HepG2 (cell line): Measurements from ENCODE around the gene GMNN. TPM values are rescaled to one million over a fixed set of nuclear protein-coding genes. Genes with fewer than 3 reads are reported as not detected.

ENCODE experiments used
- CREM ChIP-seq, 2 experiments: sonication (generic) in 1 of 2; formaldehyde crosslinking in 1 of 2; IDR thresholded peaks; 2 replicates each; pipeline versions ENCODE4 v1.4.0 to v1.6.1; 2016 to 2020; ENCODE audit warnings: antibody characterized with exemption in 1 of 2, mild to moderate bottlenecking in 1 of 2, missing genetic modification reagents in 1 of 2
- FOXP1 ChIP-seq, 2 experiments: fragments of 450-650 bp in 1 of 2; IDR thresholded peaks; 2 replicates each; pipeline ENCODE4 v1.6.1; 2017 to 2018; ENCODE audit warnings: antibody characterized with exemption in 1 of 2
- GLMP ChIP-seq: sonication (generic); formaldehyde crosslinking; IDR thresholded peaks from 2 replicates; pipeline ENCODE4 v1.9.0; 2021; ENCODE audit warnings: missing genetic modification reagents, mild to moderate bottlenecking, borderline replicate concordance
- HIVEP1 ChIP-seq: sonication (generic); formaldehyde crosslinking; IDR thresholded peaks from 2 replicates; pipeline ENCODE4 v1.4.0; 2020; ENCODE audit warnings: mild to moderate bottlenecking, missing genetic modification reagents
- IKZF5 ChIP-seq: IDR thresholded peaks from 2 replicates; pipeline ENCODE4 v1.6.1; 2018; ENCODE audit warnings: missing genetic modification reagents, mild to moderate bottlenecking, missing compliant biosample characterization
- MED13 ChIP-seq: sonication (generic); formaldehyde crosslinking; IDR thresholded peaks from 2 replicates; pipeline ENCODE4 v1.5.0; 2020; ENCODE audit warnings: missing genetic modification reagents
- PAF1 ChIP-seq: IDR thresholded peaks from 2 replicates; pipeline ENCODE4 v1.6.1; 2016; ENCODE audit warnings: missing genetic modification reagents, missing compliant biosample characterization
- PRDM15 ChIP-seq: sonication (generic); formaldehyde crosslinking; IDR thresholded peaks from 2 replicates; pipeline ENCODE4 v1.4.0; 2020; ENCODE audit warnings: missing genetic modification reagents
- RFX1 ChIP-seq: fragments of 450-650 bp; IDR thresholded peaks from 2 replicates; pipeline ENCODE4 v1.6.1; 2017
- RXRA ChIP-seq: sonication (generic); formaldehyde crosslinking; IDR thresholded peaks from 2 replicates; pipeline ENCODE4 v1.5.1; 2020; ENCODE audit warnings: missing genetic modification reagents
- SAP130 ChIP-seq: IDR thresholded peaks from 2 replicates; pipeline ENCODE4 v1.6.1; 2016; ENCODE audit warnings: low read depth
- SMAD1 ChIP-seq: sonication (generic); formaldehyde crosslinking; IDR thresholded peaks from 2 replicates; pipeline ENCODE4 v1.4.0; 2020; ENCODE audit warnings: missing genetic modification reagents, low read depth, mild to moderate bottlenecking, borderline replicate concordance
- SRY ChIP-seq: sonication (generic); formaldehyde crosslinking; IDR thresholded peaks from 2 replicates; pipeline ENCODE4 v1.8.0; 2022; ENCODE audit warnings: mild to moderate bottlenecking, missing genetic modification reagents
- TBL1XR1 ChIP-seq: fragments of 150-350 bp; IDR thresholded peaks from 2 replicates; pipeline ENCODE4 v1.6.1; 2014; ENCODE audit warnings: borderline replicate concordance, low read length; ENCODE audit not compliant: partially characterized antibody
- TERF1 ChIP-seq: sonication (generic); formaldehyde crosslinking; IDR thresholded peaks from 2 replicates; pipeline ENCODE4 v1.8.0; 2022; ENCODE audit warnings: mild to moderate bottlenecking, missing genetic modification reagents, moderate library complexity
- ZFP36 ChIP-seq: fragments of 150-350 bp; IDR thresholded peaks from 2 replicates; pipeline ENCODE4 v1.6.1; 2018; ENCODE audit warnings: borderline replicate concordance, low read length, low read depth; ENCODE audit not compliant: partially characterized antibody
- ZFP36L2 ChIP-seq: sonication (generic); formaldehyde crosslinking; IDR thresholded peaks from 2 replicates; pipeline ENCODE4 v1.4.0; 2020; ENCODE audit warnings: missing genetic modification reagents
- ZNF274 ChIP-seq: sonication (generic); formaldehyde crosslinking; IDR thresholded peaks from 2 replicates; pipeline ENCODE4 v1.5.1; 2020; ENCODE audit warnings: mild to moderate bottlenecking, missing genetic modification reagents
- ZNF333 ChIP-seq: sonication (generic); formaldehyde crosslinking; IDR thresholded peaks from 2 replicates; pipeline ENCODE4 v1.4.0; 2020; ENCODE audit warnings: mild to moderate bottlenecking, missing genetic modification reagents, borderline replicate concordance
- ZNF496 ChIP-seq: sonication (generic); formaldehyde crosslinking; IDR thresholded peaks from 2 replicates; pipeline ENCODE4 v1.8.1; 2023; ENCODE audit warnings: mild to moderate bottlenecking, moderate library complexity, missing genetic modification reagents; ENCODE audit not compliant: insufficient replicate concordance
- ZNF562 ChIP-seq: sonication (generic); formaldehyde crosslinking; IDR thresholded peaks from 2 replicates; pipeline ENCODE4 v1.8.0; 2022; ENCODE audit warnings: missing genetic modification reagents, borderline replicate concordance
- ZNF672 ChIP-seq: sonication (generic); formaldehyde crosslinking; IDR thresholded peaks from 2 replicates; pipeline ENCODE4 v1.8.1; 2022; ENCODE audit warnings: missing genetic modification reagents
- ZNF83 ChIP-seq: sonication (generic); formaldehyde crosslinking; IDR thresholded peaks from 2 replicates; pipeline ENCODE4 v1.4.0; 2020; ENCODE audit warnings: missing genetic modification reagents, mild to moderate bottlenecking, borderline replicate concordance
- polyA plus RNA-seq, 8 experiments: library from polyadenylated mRNA; depleted of rRNA in 3 of 8; stranded (reverse) in 7 of 8; unstranded in 1 of 8; fragments of >200 nt; fragmentation: Illumina TruSeq in 4 of 8; extraction: Trizol in 4 of 8; gene quantifications; 2 replicates each; pipeline versions ENCODE4 v1.2.1 to v1.2.3, GENCODE V29; 2011 to 2016; ENCODE audit warnings: low read depth in 4 of 8, missing spikeins in 1 of 8, mixed read lengths in 1 of 8; ENCODE audit not compliant: insufficient read depth in 1 of 8
- total RNA-seq, 5 experiments: library from RNA; depleted of rRNA; stranded (reverse); fragments of >200 nt; fragmentation: Illumina TruSeq; extraction: Trizol; gene quantifications; 2 replicates each; pipeline ENCODE4 v1.2.3, GENCODE V29; 2016; ENCODE audit warnings: low read depth in 1 of 5

GMNN gene
- total and polyA plus RNA-seq, 2 of the 13 experiments (the other 11 are each of a cell fraction or from before 2014, with no cell fraction given), result 61.8 to 154 TPM

DNA sequence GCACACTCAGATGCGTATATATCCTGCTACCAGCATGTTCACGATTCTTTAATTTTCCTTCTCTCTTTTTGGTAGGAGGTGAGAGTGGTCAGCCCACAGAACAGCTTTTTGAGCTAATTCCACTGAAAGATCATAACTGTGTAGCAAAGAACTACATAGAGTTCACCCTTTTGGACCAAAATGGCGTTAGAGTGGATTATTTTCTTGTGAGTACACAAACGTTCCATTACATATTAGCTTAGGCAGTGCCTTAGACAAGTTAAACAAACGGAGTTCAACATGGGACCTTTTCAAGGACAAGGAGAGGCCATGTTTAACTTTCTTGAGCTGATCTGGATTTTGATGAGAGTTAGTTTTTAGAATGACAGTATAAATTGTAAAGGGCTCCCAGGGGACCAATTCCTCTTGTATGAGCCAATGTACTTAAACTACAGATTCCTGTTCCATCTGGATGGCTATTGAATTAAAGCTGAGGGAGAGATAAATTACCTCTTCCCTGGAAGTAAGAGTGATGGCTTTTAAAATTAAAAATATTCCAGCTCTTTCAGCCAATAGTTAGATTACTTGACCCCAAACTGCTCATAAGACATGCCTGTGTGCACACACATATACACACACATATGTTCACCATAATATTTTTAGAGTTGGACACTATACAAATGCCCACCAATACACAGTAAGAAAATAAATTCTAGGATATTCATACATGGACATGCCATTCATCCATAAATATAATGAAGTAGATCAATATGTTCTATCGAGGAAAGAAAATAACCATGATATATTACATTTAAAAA, 49.6 kb downstream of the GMNN start (continued):
- TF ChIP-seq GLMP (CRISPR knock-in tag), result no peak
- no peak for TF ChIP-seq ZFP36
- TF ChIP-seq SRY (CRISPR knock-in tag), result no peak
- no peak for TF ChIP-seq PAF1 (CRISPR knock-in tag)
- no peak for TF ChIP-seq IKZF5 (CRISPR knock-in tag)
- no peak for TF ChIP-seq ZNF672 (CRISPR knock-in tag)
- TF ChIP-seq MED13 (CRISPR knock-in tag), result no peak
- TF ChIP-seq RFX1, result no peak
- no peak for TF ChIP-seq ZFP36L2
- no peak for TF ChIP-seq PRDM15 (CRISPR knock-in tag)
- TF ChIP-seq HIVEP1 (CRISPR knock-in tag), result no peak
- TF ChIP-seq FOXP1 (IDR thresholded peaks at IDR 0.05), result no peak
- TF ChIP-seq FOXP1 (CRISPR knock-in tag; IDR thresholded peaks at IDR 0.05), result peak; percentile 35; the same call in 1 of the 2 replicates
- TF ChIP-seq ZNF274, result no peak
- TF ChIP-seq SAP130 (CRISPR knock-in tag), result 0 out of 2 replicates have a peak, but pooled peaks have one; percentile 25
- TF ChIP-seq ZNF562 (CRISPR knock-in tag), result no peak
- TF ChIP-seq ZNF496 (CRISPR knock-in tag), result no peak
- TF ChIP-seq TERF1 (CRISPR knock-in tag), result no peak
- TF ChIP-seq ZNF333, result no peak
- TF ChIP-seq ZNF83 (CRISPR knock-in tag), result no peak
- no peak for TF ChIP-seq RXRA
- no peak for TF ChIP-seq SMAD1 (CRISPR knock-in tag)
- TF ChIP-seq CREM (IDR thresholded peaks at IDR 0.05), result peak; percentile 36; the same call in 1 of the 2 replicates
- no peak for TF ChIP-seq CREM (CRISPR knock-in tag; IDR thresholded peaks at IDR 0.05)
- no peak for TF ChIP-seq TBL1XR1
